Mucosa of stomach (tissue), 1 donor: ENCODE measurements around the gene TRIM16.
"Not testable (repeated sequence)": the region's sequence is repeated elsewhere in the genome, so short reads cannot be mapped to it uniquely, and the experiment has no call there.

Source experiments
- H3K27me3 ChIP-seq: one replicate; pipeline ENCODE4 v1.7.0; 2013; ENCODE audit warnings: mild to moderate bottlenecking, low read length; ENCODE audit not compliant: control insufficient read depth, insufficient read depth
- H3K36me3 ChIP-seq: one replicate; pipeline ENCODE4 v1.7.0; 2013; ENCODE audit warnings: low read length; ENCODE audit not compliant: control insufficient read depth, insufficient read depth
- H3K4me1 ChIP-seq: one replicate; pipeline ENCODE4 v1.7.0; 2013; ENCODE audit warnings: mild to moderate bottlenecking, low read length; ENCODE audit not compliant: control insufficient read depth, insufficient read depth
- H3K4me3 ChIP-seq: one replicate; pipeline ENCODE4 v1.7.0; 2013; ENCODE audit warnings: low read length
- H3K9ac ChIP-seq: one replicate; pipeline ENCODE4 v1.7.0; 2013; ENCODE audit warnings: mild to moderate bottlenecking, low read length, moderate library complexity
- H3K9me3 ChIP-seq: one replicate; pipeline ENCODE4 v1.7.0; 2013; ENCODE audit warnings: mild to moderate bottlenecking, low read length, moderate library complexity; ENCODE audit not compliant: control insufficient read depth
- donor health status: Pancreatic carcinoma.

The TRIM16 gene

GRCh38 chr17:15588017-15588416 is 96.1 kb downstream of the TRIM16 start:
- H3K27me3 ChIP-seq, H3K4me3 ChIP-seq, H3K9ac ChIP-seq, H3K9me3 ChIP-seq, H3K4me1 ChIP-seq, H3K36me3 ChIP-seq: not testable (repeated sequence)

GRCh38 chr17:15583313-15583712 is 100.8 kb downstream of the TRIM16 start:
- H3K36me3 ChIP-seq, H3K27me3 ChIP-seq, H3K9ac ChIP-seq, H3K4me3 ChIP-seq, H3K9me3 ChIP-seq, H3K4me1 ChIP-seq: not testable (repeated sequence)

GRCh38 chr17:15581462-15581861 is 102.6 kb downstream of the TRIM16 start:
- H3K9me3 ChIP-seq, H3K4me1 ChIP-seq, H3K9ac ChIP-seq, H3K4me3 ChIP-seq, H3K36me3 ChIP-seq, H3K27me3 ChIP-seq: not testable (repeated sequence)
